AG08396 (cell line): ENCODE measurements around the gene CDH13.
A peak's percentile ranks its signal among the peaks of the same experiment; 100 is the strongest.

ENCODE experiments used
- DNase-seq: peaks from one replicate; pipeline ENCODE4 v3.0.0; 2012; ENCODE audit warnings: low spot score, mixed read lengths

CDH13 gene

GRCh38 chr16:83002351-83003334, 375.9 kb downstream of the CDH13 start:
- DNase-seq, result peak; percentile 13

- no peak for DNase-seq
Measured at GRCh38 chr16:83004868-83005652, 378.3 kb downstream of the CDH13 start.

DNA sequence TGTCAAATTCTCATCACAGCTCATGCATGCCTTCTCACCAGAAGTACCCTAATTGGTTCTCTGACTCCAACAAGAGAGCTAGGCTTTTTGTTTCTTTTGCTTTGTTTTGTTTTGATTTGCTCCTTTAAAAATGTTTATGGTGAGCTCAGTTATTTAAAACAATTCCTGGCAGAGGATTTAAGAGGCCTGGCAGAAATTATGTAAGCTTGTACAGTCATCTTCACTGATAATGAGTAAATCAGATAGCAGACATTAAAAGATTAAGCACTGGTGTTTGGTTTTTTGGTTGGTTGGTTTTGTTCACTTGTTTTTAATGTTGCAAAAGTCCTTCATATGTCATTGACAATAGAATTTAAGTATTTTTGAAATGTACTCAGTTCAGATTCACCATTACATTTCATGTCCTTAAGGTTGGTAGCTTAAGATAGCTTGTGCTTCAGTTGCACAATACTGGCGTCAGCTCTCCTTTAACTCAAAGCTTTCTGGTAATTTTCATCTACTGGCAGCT, 378.9 kb downstream of the CDH13 start:
- no peak for DNase-seq

GRCh38 chr16:83010776-83011720, 384.3 kb downstream of the CDH13 start:
- DNase-seq, result no peak

DNA sequence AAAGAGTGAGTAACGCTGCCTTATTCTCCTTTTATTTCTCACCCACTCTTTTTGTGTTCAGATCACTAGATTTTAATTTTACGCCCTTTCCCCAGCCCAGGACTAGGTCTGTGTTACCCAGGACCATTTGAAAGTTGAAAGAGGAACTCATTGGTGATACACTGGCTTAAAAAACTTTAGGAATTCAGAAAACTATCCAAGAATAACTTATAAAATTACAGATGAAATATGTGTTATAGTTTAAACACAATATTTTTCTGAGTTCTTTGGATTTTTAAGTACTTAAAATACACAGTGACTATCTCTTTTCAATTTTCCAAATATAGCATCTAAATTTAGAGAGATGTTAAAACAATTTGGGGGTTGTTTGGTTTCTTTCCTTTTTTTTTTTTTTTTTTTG, 385.2 kb downstream of the CDH13 start:
- no peak for DNase-seq

DNA sequence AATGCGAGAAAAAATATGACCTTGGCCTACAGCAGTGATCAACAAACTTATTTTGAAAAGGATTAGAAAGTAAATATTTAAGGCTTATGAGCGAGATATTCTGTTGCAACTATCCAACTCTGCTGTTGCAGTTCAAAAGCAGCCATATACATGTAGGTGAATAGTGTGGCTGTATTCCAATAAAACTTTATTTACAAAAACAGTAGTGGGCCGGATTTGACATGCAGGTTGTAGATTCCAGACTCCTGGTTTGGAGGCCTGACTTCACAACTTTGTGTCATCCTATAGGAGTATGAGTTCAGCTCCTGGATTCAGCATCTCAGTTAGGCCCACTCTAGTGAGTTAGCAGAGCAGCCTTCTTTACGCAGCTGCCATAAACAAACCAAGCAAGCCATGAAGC, 386.3 kb downstream of the CDH13 start:
- DNase-seq, result no peak

DNA sequence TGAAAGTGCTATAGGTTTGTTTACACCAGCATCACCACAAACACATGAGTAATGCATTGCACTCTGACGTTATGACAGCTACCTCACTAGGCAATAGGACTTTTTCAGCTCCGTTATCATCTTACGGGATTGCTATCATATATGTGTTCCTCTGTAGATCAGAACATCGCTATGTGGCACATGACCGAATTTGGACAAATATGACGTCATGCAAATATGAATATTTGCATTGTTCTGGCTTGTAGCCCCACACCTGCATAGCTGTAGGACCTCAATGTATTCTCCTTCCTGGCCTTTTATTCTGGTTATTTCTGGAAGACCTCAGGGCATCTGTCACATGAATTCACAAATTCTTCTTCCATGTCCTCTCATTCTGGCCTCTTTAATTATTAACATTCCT, 393.2 kb downstream of the CDH13 start:
- DNase-seq, result no peak

DNA sequence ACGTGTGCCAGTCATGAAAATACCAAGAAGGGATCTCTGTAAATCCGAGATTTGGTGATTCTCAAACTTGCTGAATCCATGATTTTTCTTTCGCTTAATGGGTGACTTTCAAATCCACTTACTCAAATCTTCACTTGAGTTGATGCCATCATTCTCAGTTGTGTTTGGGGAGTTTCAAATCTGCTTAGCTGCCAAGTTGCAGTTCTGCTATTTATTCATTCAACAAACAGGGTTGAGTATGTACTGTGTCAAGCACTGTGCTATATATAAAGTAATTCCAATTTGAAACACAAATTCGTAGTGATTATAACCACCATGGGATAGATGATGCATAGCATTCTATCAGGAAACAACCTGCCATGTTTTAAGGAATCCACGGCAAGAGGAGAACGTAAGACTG, 394.3 kb downstream of the CDH13 start:
- DNase-seq, result no peak

DNA sequence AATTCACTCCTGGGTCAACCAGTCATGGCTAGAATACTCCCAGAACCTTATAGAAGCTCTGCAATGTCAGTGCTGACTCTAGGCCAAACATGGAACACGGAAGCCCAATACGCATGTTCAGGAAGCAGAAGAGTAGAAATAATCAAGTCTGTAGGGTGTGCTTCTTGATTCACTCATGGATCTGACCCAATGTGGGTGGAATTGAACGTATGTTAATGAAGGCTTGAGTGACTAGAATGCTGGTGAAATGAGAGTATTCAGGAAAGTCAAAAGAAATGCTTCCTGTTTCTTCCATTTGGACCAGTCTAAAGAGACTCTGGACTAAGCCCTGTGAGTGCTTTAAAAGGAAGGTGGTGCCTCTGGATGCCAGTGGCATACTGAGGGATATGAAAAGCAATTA, 395.0 kb downstream of the CDH13 start:
- DNase-seq, result no peak

DNA sequence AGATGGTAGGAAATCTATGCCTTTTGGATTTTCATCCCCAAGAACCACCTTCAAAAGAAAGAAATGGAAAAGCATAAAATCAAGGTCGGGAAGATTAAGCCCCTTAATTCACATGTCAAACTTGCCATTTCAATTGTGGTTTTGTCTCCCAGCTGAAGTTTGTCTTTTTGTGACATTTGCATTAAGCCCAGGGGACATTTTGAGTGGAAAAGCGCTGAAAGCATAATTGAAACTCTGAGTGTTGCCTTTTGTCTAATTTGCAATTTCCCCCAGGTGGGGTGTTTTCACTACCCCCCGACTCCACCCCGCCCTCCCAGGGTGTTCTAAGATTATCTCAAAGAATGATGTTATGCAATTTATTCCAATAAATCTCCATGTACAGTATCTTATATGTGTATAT, 396.2 kb downstream of the CDH13 start:
- no peak for DNase-seq

DNA sequence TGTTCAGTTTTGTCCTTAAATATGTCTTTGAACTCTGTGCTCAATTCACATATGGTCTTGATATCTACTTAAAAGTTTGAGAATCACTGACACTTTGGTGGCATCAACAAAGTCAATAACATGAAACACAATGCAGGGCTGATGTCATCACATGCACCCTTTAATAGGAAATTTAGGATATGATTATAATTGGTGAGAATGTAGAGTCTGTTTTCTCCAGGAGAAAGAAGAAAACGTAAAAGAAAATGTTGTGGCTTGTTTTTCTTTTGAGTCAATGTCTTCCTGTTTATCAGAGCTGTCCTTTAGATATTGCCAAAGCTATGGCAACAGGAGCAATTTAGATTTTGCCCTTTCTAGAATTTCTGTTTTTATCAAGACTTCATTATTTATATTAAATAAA, 396.9 kb downstream of the CDH13 start:
- no peak for DNase-seq

GRCh38 chr16:83027973-83028372, 401.2 kb downstream of the CDH13 start:
- DNase-seq, result no peak

GRCh38 chr16:83029467-83029866, 402.7 kb downstream of the CDH13 start:
- DNase-seq, result no peak

DNA sequence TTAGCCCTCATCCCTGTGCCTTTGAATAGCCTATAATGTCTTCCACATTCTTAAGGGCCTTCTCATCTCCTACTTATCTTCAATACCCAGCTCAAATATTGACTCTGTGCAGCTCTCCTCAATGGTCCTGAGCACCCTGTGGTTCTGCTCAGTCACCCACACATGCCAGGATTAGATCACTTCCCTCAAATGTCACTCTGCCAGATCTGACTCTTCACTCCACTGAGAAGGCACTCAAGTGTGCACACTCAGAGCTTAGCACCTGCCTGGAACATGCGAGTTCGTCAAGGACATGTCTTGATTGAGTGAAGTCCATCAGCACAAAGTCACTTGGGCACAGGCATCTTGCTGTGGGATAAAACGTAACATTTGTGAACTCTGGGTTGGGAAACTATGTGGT, 404.8 kb downstream of the CDH13 start:
- DNase-seq, result no peak

DNA sequence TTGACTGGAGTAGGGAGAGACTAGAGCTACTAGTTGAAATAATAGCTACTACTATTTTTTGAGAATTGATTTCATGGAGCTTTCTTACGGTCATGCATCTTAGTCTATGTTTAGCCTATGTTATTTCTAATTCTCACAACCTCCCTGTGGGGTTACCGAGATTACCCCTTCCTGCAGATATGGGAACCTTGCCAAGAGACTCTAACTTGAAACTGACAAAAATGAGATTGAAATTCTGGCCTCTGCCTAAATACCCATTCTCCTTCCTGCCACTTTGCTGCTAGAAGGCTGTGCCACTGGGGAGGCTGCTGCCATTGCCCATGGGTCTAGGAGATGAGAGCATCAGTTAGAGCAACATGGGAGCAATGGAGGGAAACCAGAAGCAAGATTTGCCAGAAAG, 410.3 kb downstream of the CDH13 start:
- DNase-seq, result no peak

DNA sequence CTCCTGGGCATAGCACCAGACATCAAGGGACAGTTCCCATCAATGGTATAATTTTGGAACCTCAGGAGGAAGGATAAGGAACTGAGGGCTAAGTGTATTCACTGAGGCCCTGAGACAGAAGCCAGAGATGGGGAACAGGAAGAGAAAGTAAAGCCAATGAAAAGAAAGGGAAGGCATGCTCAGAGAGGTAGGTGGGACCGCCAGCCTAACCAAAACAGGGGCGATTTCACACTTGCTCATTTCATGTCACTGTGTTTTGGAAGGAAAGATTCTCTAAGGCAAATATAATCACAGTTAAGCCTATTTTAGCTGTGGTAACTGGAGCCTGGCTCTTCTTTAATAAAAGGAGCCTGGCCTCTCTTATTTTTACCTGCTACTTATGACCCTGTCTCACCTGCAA, 411.1 kb downstream of the CDH13 start:
- no peak for DNase-seq

DNA sequence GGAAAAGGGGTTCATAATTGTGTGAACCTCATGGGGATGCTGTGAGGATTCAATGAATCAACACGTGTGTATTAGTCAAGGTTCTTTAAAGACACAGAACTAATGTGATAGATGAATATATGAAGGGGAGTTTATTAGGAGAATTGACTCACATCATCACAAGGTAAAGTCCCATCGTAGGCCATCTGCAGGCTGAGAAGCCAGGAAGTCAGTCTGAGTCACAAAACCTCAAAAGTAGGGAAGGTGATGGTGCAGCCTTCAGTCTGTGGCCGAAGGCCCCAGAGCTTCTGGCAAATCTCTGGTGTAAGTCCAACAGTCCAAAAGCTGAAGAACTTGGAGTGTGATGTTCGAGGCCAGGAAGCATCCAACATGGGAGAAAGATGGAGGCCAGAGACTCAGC, 413.4 kb downstream of the CDH13 start:
- no peak for DNase-seq

DNA sequence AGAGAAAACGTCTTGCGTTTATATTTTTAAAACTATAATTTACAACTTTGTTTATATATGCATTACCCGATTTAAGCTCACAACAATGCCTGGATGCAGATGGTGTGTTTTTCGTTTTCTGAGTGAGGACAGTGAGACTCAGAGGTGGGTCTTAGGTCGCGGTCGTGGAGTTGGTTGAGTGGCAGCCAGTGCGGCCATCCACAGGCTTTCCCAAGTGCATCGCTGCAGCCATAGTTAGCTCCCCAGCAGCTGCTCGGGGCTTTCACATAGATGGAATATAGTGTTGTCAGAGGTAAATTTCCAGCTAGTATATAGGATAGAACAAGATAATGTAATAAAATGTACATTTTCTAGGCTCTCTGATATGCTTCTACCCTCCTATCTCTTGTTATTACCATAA, 417.8 kb downstream of the CDH13 start:
- DNase-seq, result no peak

- DNase-seq, result no peak
Measured at GRCh38 chr16:83045790-83046189, 419.0 kb downstream of the CDH13 start.

- no peak for DNase-seq
Measured at GRCh38 chr16:83046664-83047063, 419.9 kb downstream of the CDH13 start.

GRCh38 chr16:83051451-83051850, 424.7 kb downstream of the CDH13 start:
- DNase-seq, result no peak

DNA sequence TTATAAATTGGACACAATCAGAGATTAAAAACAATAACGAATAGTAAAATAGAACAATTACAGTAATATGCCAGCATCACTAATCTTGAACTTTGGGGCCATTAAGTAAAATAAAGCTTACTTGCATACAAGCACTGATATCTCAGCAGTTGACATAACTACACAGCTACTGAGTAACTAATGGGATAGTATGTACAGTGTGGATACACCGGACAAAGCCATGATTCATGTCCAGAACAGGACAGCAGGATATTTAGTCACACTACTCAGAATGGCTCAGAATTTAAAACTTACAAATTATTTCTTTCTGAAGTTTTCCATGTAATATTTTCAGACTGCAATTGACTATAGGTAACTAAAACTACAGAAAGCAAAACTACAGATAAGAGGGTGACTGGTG, 427.5 kb downstream of the CDH13 start:
- DNase-seq, result no peak
